GM12891 (cell line): Measurements from ENCODE around the gene MRI1.

Experiments
- POLR2A ChIP-seq: IDR thresholded peaks from 2 replicates; pipeline ENCODE4 v1.6.1; 2011; ENCODE audit warnings: low read depth, low read length, control low read depth
- POLR2AphosphoS5 ChIP-seq: IDR thresholded peaks from 2 replicates; pipeline ENCODE4 v1.6.1; 2011; ENCODE audit warnings: low read depth, low read length, control low read depth

- TF ChIP-seq POLR2AphosphoS5 (no peak), POLR2A (no peak)
Measured at GRCh38 chr19:13718733-13719132, 45.6 kb upstream of the MRI1 start.
